HG03025 (cell line): ENCODE measurements around the gene CLCN6.

Source experiments
- ATAC-seq: cut with Tn5 transposase; IDR thresholded peaks from one replicate; pipeline ENCODE4 v1.9.1; 2021; ENCODE audit warnings: mild to moderate bottlenecking, moderate library complexity; ENCODE audit not compliant: unreplicated experiment, low FRiP score

The CLCN6 gene

GRCh38 chr1:11778844-11779623, 27.0 kb upstream of the CLCN6 start:
- no peak for ATAC-seq

- no peak for ATAC-seq
Measured at GRCh38 chr1:11779715-11780379, 26.1 kb upstream of the CLCN6 start.

- no peak for ATAC-seq
Measured at GRCh38 chr1:11780380-11781147, 25.4 kb upstream of the CLCN6 start.

GRCh38 chr1:11781297-11781696, 24.7 kb upstream of the CLCN6 start:
- no peak for ATAC-seq

- no peak for ATAC-seq
Measured at GRCh38 chr1:11782127-11782708, 23.8 kb upstream of the CLCN6 start.

- ATAC-seq: no peak
Measured at GRCh38 chr1:11783556-11783955, 22.4 kb upstream of the CLCN6 start.

GRCh38 chr1:11784256-11784992, 21.6 kb upstream of the CLCN6 start:
- no peak for ATAC-seq

GRCh38 chr1:11784993-11785769, 20.8 kb upstream of the CLCN6 start:
- no peak for ATAC-seq

- no peak for ATAC-seq
Measured at GRCh38 chr1:11786168-11786567, 19.8 kb upstream of the CLCN6 start.

- no peak for ATAC-seq
Measured at GRCh38 chr1:11787251-11787803, 18.7 kb upstream of the CLCN6 start.

- no peak for ATAC-seq
Measured at GRCh38 chr1:11787804-11788436, 18.1 kb upstream of the CLCN6 start.

- ATAC-seq: no peak
Measured at GRCh38 chr1:11788549-11789053, 17.4 kb upstream of the CLCN6 start.

GRCh38 chr1:11789126-11790067, 16.6 kb upstream of the CLCN6 start:
- no peak for ATAC-seq

GRCh38 chr1:11790101-11790879, 15.7 kb upstream of the CLCN6 start:
- no peak for ATAC-seq

GRCh38 chr1:11790880-11791715, 14.9 kb upstream of the CLCN6 start:
- no peak for ATAC-seq

- no peak for ATAC-seq
Measured at GRCh38 chr1:11792106-11792505, 13.9 kb upstream of the CLCN6 start.
